Spleen (tissue), 11 donors: ENCODE data around the gene WDR6. TPM values are rescaled to one million over a fixed set of nuclear protein-coding genes. Genes with fewer than 3 reads are reported as not detected.

Experiments used
- DNase-seq: peaks from one replicate; pipeline ENCODE4 v3.0.0-alpha.2; 2020
- H3K27ac ChIP-seq, 8 donors: fragments of 200-600 bp; sonication (generic) in 7 of 8; 1 replicate in 4 of 8; 2 replicates in 4 of 8; pipeline versions ENCODE4 v1.5.0 to v1.8.0; 2016 to 2021; ENCODE audit warnings: inconsistent platforms in 4 of 8, mild to moderate bottlenecking in 4 of 8, moderate library complexity in 1 of 8
- H3K27me3 ChIP-seq, 7 donors: fragments of 200-600 bp; sonication (generic) in 6 of 7; replicated peaks in 1 of 7; 1 replicate in 4 of 7; 2 replicates in 3 of 7; pipeline versions ENCODE4 v1.5.0 to v1.8.0; 2016 to 2021; ENCODE audit warnings: inconsistent platforms in 3 of 7, mild to moderate bottlenecking in 1 of 7
- H3K36me3 ChIP-seq, 6 donors: fragments of 200-600 bp; sonication (generic) in 5 of 6; 1 replicate in 4 of 6; 2 replicates in 2 of 6; pipeline versions ENCODE4 v1.5.0 to v1.8.0; 2016 to 2021; ENCODE audit warnings: inconsistent platforms in 2 of 6
- H3K4me1 ChIP-seq, 6 donors: fragments of 200-600 bp; sonication (generic) in 5 of 6; 1 replicate in 3 of 6; 2 replicates in 3 of 6; pipeline versions ENCODE4 v1.5.0 to v1.8.0; 2016 to 2021; ENCODE audit warnings: inconsistent platforms in 3 of 6
- H3K4me3 ChIP-seq, 8 donors: fragments of 200-600 bp; sonication (generic) in 7 of 8; 1 replicate in 4 of 8; 2 replicates in 4 of 8; pipeline versions ENCODE4 v1.5.0 to v1.8.0; 2016 to 2021; ENCODE audit warnings: inconsistent platforms in 4 of 8, mild to moderate bottlenecking in 4 of 8, moderate library complexity in 2 of 8
- H3K9me3 ChIP-seq, 8 donors: fragments of 200-600 bp; sonication (generic) in 7 of 8; 1 replicate in 4 of 8; 2 replicates in 4 of 8; pipeline versions ENCODE4 v1.5.0 to v1.8.0; 2016 to 2021; ENCODE audit warnings: inconsistent platforms in 4 of 8
- CTCF ChIP-seq, 11 experiments: fragments of 200-600 bp in 7 of 11; fragments of 450-650 bp in 4 of 11; sonication (generic) in 4 of 11; IDR thresholded peaks in 8 of 11; conservative IDR thresholded peaks in 3 of 11; 1 replicate in 7 of 11; 2 replicates in 4 of 11; pipeline versions ENCODE4 v1.4.0 to v1.8.0; 2016 to 2021; ENCODE audit warnings: antibody characterized with exemption in 11 of 11, inconsistent platforms in 4 of 11, mild to moderate bottlenecking in 1 of 11
- POLR2A ChIP-seq, 3 donors: fragments of 450-650 bp; IDR thresholded peaks; one replicate each; pipeline ENCODE4 v1.5.1; 2017; ENCODE audit warnings: antibody characterized with exemption in 3 of 3, mild to moderate bottlenecking in 1 of 3
- POLR2AphosphoS5 ChIP-seq, 3 donors: sonication (generic); formaldehyde crosslinking; IDR thresholded peaks; one replicate each; pipeline ENCODE4 v1.5.1; 2017; ENCODE audit warnings: antibody characterized with exemption in 3 of 3
- WGBS, 5 donors: extraction: QIAGEN DNeasy Blood & Tissue Kit in 3 of 5; methylation state at CpG; one replicate each; pipeline versions ENCODE4 v1.1.5 to v1.1.7; 2013 to 2018; 5-methylcytosine and 5-hydroxymethylcytosine counted together
- intact Hi-C: fragments of 100-400 bp; cut with DNase I; formaldehyde crosslinking; loops from one replicate; pipeline ENCODE4 v1.15.0; 2023; ENCODE audit warnings: low total_unique reads
- polyA plus RNA-seq, 3 donors: library from polyadenylated mRNA; stranded (reverse); fragments of 200-250 nt; gene quantifications; one replicate each; pipeline ENCODE4 v1.2.1, GENCODE V29; 2013
- total RNA-seq, 7 donors: library from RNA; depleted of rRNA in 3 of 7; stranded (reverse); fragments of >200 nt in 3 of 7; fragmentation: NEBNext Ultra II Directional in 4 of 7; extraction: Animal tissue kit (Norgen Biotek cat#: 25700) in 4 of 7; gene quantifications; one replicate each; pipeline versions ENCODE4 v1.1.0 to v1.2.1, GENCODE V29; 2016 to 2021
- donor health status: healthy with polysubstance abuse.
- donor health status: DM: no; HTN: no; CAD: no; lungs with moderate emphysema.
- donor health status: DM: no; HTN: no; CAD: no.
- donor health status: Bipolar disorder and iron deficiency.
- donor health status: healthy.
- donor health status: DM: no; HTN: no; CAD: no.
- donor health status: DM: yes; HTN: yes; CAD: no.

Gene WDR6
- total and polyA plus RNA-seq, 10 donors, result 96.9 to 171 (median 142) TPM

- Histone ChIP-seq H3K4me1 (peaks cover 32 to 76% (median 57%) of the 10 kb centered on the region in 6 donors), H3K36me3 (peaks cover 0 to 45% (median 32%) of the 10 kb centered on the region in 6 donors), H3K27me3 (no peaks in the 10 kb centered on the region), H3K9me3 (no peaks in the 10 kb centered on the region), H3K27ac (peak overlapping the region; percentile 98 to 100 (median 100)), H3K4me3 (peak overlapping the region; percentile 67 to 96 (median 88))
- TF ChIP-seq POLR2A (IDR thresholded peaks at IDR 0.05), result no peak
- no peak for TF ChIP-seq CTCF (IDR thresholded peaks at IDR 0.05 in 8 of 11, conservative IDR thresholded peaks at IDR 0.05 in 3 of 11)
- peak; percentile 78 for DNase-seq
- 20 to 37% (median 20%) methylated on average over 12 of the region's 12 CpGs for WGBS, 5 donors
- intact Hi-C loops, result loop anchor here (10.0 kb wide), 1 partner anchor 85 kb away; the partner anchor contains the start of gene QARS1
These were observed 12.7 kb downstream of the WDR6 start for GRCh38 chr3:49019941-49020329.

GRCh38 chr3:49020330-49021212 is 13.4 kb downstream of the WDR6 start:
- TF ChIP-seq CTCF (IDR thresholded peaks at IDR 0.05 in 8 of 11, conservative IDR thresholded peaks at IDR 0.05 in 3 of 11) (no peak), POLR2AphosphoS5 (IDR thresholded peaks at IDR 0.05) (no peak), POLR2A (IDR thresholded peaks at IDR 0.05) (no peak)
- H3K9me3 ChIP-seq, result no peaks in the 10 kb centered on the region
- WGBS, 5 donors, result 0 to 2% (median 1%) methylated on average over 8 to 51 of the region's 51 CpGs
- DNase-seq, result peak; percentile 95
- peak overlapping the region; percentile 67 to 96 (median 88) for H3K4me3 ChIP-seq
- H3K4me1 ChIP-seq, result peaks cover 32 to 83% (median 64%) of the 10 kb centered on the region in 6 donors
- peaks cover 0 to 45% (median 32%) of the 10 kb centered on the region in 6 donors for H3K36me3 ChIP-seq
- H3K27me3 ChIP-seq, result no peaks in the 10 kb centered on the region
- H3K27ac ChIP-seq, result peak overlapping the region; percentile 98 to 100 (median 100)
- intact Hi-C loops, result loop anchor here (10.0 kb wide), 1 partner anchor 84 kb away; the partner anchor contains the start of gene QARS1

- 0 to 2% (median 0%) methylated on average over 12 to 60 of the region's 60 CpGs for WGBS, 5 donors
- Histone ChIP-seq H3K36me3 (peaks cover 0 to 45% (median 33%) of the 10 kb centered on the region in 6 donors), H3K27me3 (no peaks in the 10 kb centered on the region), H3K9me3 (no peaks in the 10 kb centered on the region), H3K4me1 (peaks cover 32 to 90% (median 68%) of the 10 kb centered on the region in 6 donors), H3K27ac (peak overlapping the region; percentile 98 to 100 (median 100)), H3K4me3 (peak overlapping the region; percentile 67 to 96 (median 88))
- DNase-seq, result peak; percentile 100
- intact Hi-C loops, result loop anchor here (10.0 kb wide), 1 partner anchor 83 kb away; the partner anchor contains the start of gene QARS1
- no peak for TF ChIP-seq CTCF (IDR thresholded peaks at IDR 0.05 in 8 of 11, conservative IDR thresholded peaks at IDR 0.05 in 3 of 11)
- peak; percentile 95 to 100 (median 99) for TF ChIP-seq POLR2AphosphoS5 (IDR thresholded peaks at IDR 0.05)
- peak; percentile 90 to 99 (median 92) for TF ChIP-seq POLR2A (IDR thresholded peaks at IDR 0.05)
These were observed 14.1 kb downstream of the WDR6 start for GRCh38 chr3:49021213-49021812.
